ENCODE data around the gene RSPRY1.

DNA sequence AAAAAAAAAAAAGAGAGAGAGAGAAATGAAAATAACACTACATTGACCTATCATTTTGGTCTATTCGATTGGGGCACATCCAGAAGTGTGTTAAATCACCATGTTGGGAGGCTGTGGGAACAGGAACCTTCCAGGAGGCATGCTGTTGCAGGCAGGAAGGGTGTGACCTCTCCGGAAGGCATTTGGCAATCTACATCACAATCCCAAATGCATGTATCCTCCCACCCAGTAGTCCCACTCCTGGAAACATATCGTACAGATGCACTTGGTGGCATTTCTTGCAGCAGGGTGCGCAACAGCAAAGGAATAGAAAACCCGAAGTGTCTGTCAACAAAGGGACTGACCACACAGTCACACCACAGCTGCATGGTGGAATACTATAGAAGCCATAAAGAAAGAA is 90.5 kb downstream of the RSPRY1 start:
- TF ChIP-seq EZH2 (IDR thresholded peaks at IDR 0.05; ENCODE audit: insufficient read depth, poor library complexity, severe bottlenecking): no peak
- TF ChIP-seq EZH2phosphoT487 (IDR thresholded peaks at IDR 0.05; ENCODE audit: insufficient read depth, low read depth): no peak

Measured in GM23248 (cell line).